Lower leg skin (tissue), 3 donors: Measurements from ENCODE around the gene SLC7A9.

Source experiments
- POLR2A ChIP-seq, 2 donors: fragments of 450-650 bp; IDR thresholded peaks; one replicate each; pipeline ENCODE4 v1.6.1; 2016 to 2017; ENCODE audit warnings: antibody characterized with exemption in 2 of 2, mild to moderate bottlenecking in 1 of 2, moderate library complexity in 1 of 2
- TF ChIP-seq, protein P1 (sequence below), 3 donors: fragments of 450-650 bp; IDR thresholded peaks; one replicate each; pipeline ENCODE4 v1.5.1; 2016; ENCODE audit warnings: antibody characterized with exemption in 3 of 3, mild to moderate bottlenecking in 3 of 3, moderate library complexity in 2 of 3

DNA sequence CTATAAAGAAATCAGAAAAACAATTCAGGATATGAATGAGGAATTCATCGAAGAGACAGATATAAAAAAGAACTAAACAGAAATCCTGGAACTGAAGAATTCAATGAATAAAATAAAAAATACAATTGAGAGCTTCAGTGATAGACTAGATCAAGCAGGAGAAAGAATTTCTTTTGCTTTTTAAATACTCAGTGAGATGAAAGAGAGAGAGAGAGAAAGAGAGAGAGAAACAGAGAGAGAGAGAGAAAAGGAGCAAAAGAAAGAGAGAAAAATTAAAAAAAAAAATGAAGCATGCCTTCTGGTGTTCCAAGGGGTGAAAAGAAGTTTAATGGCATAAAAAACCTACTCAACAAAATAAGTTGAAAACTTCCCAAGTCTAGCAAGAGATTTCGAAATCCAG, 22.0 kb upstream of the SLC7A9 start:
- TF ChIP-seq, protein P1, sequence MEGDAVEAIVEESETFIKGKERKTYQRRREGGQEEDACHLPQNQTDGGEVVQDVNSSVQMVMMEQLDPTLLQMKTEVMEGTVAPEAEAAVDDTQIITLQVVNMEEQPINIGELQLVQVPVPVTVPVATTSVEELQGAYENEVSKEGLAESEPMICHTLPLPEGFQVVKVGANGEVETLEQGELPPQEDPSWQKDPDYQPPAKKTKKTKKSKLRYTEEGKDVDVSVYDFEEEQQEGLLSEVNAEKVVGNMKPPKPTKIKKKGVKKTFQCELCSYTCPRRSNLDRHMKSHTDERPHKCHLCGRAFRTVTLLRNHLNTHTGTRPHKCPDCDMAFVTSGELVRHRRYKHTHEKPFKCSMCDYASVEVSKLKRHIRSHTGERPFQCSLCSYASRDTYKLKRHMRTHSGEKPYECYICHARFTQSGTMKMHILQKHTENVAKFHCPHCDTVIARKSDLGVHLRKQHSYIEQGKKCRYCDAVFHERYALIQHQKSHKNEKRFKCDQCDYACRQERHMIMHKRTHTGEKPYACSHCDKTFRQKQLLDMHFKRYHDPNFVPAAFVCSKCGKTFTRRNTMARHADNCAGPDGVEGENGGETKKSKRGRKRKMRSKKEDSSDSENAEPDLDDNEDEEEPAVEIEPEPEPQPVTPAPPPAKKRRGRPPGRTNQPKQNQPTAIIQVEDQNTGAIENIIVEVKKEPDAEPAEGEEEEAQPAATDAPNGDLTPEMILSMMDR (IDR thresholded peaks at IDR 0.05), result no peak
- TF ChIP-seq POLR2A (IDR thresholded peaks at IDR 0.05), result no peak
